Pancreas (tissue), 10 donors: ENCODE data around the gene ETFB. TPM values are rescaled to one million over a fixed set of nuclear protein-coding genes. Genes with fewer than 3 reads are reported as not detected.

Experiments
- ATAC-seq, 4 donors: fragments of 200-7000 bp; cut with Tn5 transposase; one replicate each; pipeline versions ENCODE4 v1.8.0 to v1.9.1; 2020; ENCODE audit warnings: mild to moderate bottlenecking in 4 of 4, moderate library complexity in 4 of 4
- DNase-seq, 6 donors: peaks; one replicate each; pipeline ENCODE4 v3.0.0-alpha.2; 2020
- FAIRE-seq: peaks from 2 replicates; lab custom pipeline; 2012; peaks lifted over from hg19 to GRCh38; lab: Jason Lieb, UNC
- H3K27ac ChIP-seq, 4 donors: fragments of 200-600 bp; sonication (generic); 1 replicate in 3 of 4; 2 replicates in 1 of 4; pipeline versions ENCODE4 v1.5.0 to v1.8.0; 2020
- H3K27me3 ChIP-seq, 4 donors: fragments of 200-600 bp; one replicate each; pipeline ENCODE4 v1.8.0; 2021
- H3K36me3 ChIP-seq, 3 donors: fragments of 200-600 bp; sonication (generic) in 1 of 3; one replicate each; pipeline versions ENCODE4 v1.5.0 to v1.8.0; 2020 to 2021
- H3K4me1 ChIP-seq, 3 donors: fragments of 200-600 bp; one replicate each; pipeline ENCODE4 v1.8.0; 2021
- H3K4me3 ChIP-seq, 4 donors: fragments of 200-600 bp; sonication (generic) in 2 of 4; one replicate each; pipeline versions ENCODE4 v1.5.0 to v1.8.0; 2020 to 2021
- H3K9me3 ChIP-seq, 4 donors: fragments of 200-600 bp; one replicate each; pipeline ENCODE4 v1.8.0; 2021
- WGBS, 2 donors: extraction: QIAGEN DNeasy Blood & Tissue Kit; methylation state at CpG; one replicate each; pipeline ENCODE4 v1.1.7; 2013; 5-methylcytosine and 5-hydroxymethylcytosine counted together
- intact Hi-C, 3 donors: fragments of 100-400 bp; cut with DNase I; formaldehyde crosslinking; loops; one replicate each; pipeline versions ENCODE4 v1.11.1 to v1.14.2; 2022
- polyA plus RNA-seq, 2 donors: library from polyadenylated mRNA; stranded (reverse); fragments of 200-250 nt; gene quantifications; one replicate each; pipeline ENCODE4 v1.2.3, GENCODE V29; 2013
- total RNA-seq, 6 donors: library from RNA; stranded (reverse); fragmentation: NEBNext Ultra II Directional in 4 of 6; extraction: Animal tissue kit (Norgen Biotek cat#: 25700) in 4 of 6; gene quantifications; one replicate each; pipeline versions ENCODE4 v1.2.1 to v1.2.4, GENCODE V29; 2021 to 2023
- TF ChIP-seq, protein P1 (sequence below), 4 donors: fragments of 200-600 bp; sonication (generic) in 3 of 4; IDR thresholded peaks; one replicate each; pipeline versions ENCODE4 v1.5.0 to v1.8.0; 2021; ENCODE audit warnings: antibody characterized with exemption in 4 of 4
- donor health status: healthy with polysubstance abuse.
- donor health status: DM: no; HTN: no; CAD: no; lungs with moderate emphysema.
- donor health status: DM: no; HTN: no; CAD: no.
- donor health status: control.
- donor health status: control.
- donor health status: Bipolar disorder and iron deficiency.
- donor health status: DM: yes; HTN: yes; CAD: no.
- donor health status: DM: no; HTN: no; CAD: no.
- donor health status: DM: no; HTN: no; CAD: no.
- donor health status: DM: yes; HTN: yes; CAD: no.

The ETFB gene
- total and polyA plus RNA-seq, 8 donors = 34.0 to 77.4 (median 47.6) TPM

DNA sequence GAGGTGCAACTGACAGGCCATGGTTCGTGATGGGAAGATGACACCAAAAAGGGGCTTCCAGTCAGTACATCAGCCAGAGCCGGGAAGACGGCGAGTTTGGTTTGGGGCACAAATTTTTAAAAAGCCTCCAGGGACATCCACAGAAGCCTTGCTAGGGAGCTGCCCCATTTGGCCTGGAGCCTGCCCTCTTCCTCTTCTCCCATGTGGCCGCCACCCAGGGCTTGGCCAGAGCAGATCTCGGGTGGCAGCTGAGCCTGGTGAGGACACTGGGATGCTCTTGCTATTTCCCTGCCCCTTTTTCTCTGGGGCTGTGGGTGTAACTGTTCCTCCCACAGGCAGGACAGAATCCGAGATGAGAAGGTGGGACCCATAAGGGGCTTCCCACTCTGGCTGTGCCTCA lies 8.2 kb downstream of the ETFB start:
- 90 to 95% methylated on average over 7 of the region's 7 CpGs for WGBS, 2 donors
- Histone ChIP-seq H3K27ac (no peak overlapping the region), H3K27me3 (no peaks in the 10 kb centered on the region), H3K4me3 (no peak overlapping the region), H3K4me1 (no peaks in the 10 kb centered on the region), H3K9me3 (no peaks in the 10 kb centered on the region), H3K36me3 (no peaks in the 10 kb centered on the region)
- no peak for FAIRE-seq
- TF ChIP-seq, protein P1, sequence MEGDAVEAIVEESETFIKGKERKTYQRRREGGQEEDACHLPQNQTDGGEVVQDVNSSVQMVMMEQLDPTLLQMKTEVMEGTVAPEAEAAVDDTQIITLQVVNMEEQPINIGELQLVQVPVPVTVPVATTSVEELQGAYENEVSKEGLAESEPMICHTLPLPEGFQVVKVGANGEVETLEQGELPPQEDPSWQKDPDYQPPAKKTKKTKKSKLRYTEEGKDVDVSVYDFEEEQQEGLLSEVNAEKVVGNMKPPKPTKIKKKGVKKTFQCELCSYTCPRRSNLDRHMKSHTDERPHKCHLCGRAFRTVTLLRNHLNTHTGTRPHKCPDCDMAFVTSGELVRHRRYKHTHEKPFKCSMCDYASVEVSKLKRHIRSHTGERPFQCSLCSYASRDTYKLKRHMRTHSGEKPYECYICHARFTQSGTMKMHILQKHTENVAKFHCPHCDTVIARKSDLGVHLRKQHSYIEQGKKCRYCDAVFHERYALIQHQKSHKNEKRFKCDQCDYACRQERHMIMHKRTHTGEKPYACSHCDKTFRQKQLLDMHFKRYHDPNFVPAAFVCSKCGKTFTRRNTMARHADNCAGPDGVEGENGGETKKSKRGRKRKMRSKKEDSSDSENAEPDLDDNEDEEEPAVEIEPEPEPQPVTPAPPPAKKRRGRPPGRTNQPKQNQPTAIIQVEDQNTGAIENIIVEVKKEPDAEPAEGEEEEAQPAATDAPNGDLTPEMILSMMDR (IDR thresholded peaks at IDR 0.05) = no peak
- ATAC-seq = no peak
- no peak for DNase-seq
- intact Hi-C loops = no loop called here

DNA sequence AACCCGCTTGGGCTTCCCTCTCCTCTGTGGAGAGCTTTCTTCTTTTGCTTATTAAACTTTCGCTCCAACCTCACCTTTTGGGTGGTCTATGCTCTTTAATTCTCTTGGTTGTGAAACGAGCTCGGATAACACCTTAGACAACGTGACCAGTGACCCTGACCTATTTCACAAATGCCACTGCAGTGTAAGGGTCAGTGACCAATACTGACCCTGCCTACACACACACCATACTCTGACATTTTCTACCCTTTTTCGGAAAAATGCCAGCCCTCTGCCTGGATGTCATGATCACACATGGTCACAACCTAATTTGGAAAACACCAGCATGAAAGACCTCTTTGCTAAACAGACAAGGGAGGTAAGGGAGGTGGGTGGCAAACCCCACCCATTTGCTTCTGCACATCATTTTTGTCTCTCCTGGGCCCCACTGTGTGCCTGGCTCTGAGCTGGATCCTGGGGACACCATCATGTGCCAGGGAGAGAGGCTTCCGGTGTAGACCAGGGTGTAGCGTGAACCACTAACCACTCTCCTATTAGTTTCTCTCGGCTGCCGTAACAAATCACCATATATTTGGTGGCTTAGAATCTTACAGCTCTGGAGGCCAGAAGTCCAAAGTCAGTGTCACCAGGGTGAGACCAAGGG lies 9.9 kb downstream of the ETFB start:
- H3K4me3 ChIP-seq = no peak overlapping the region
- FAIRE-seq (no peak), DNase-seq (no peak), ATAC-seq (no peak)
- TF ChIP-seq, protein P1 (IDR thresholded peaks at IDR 0.05) = no peak
- H3K27ac ChIP-seq = no peak overlapping the region
- H3K4me1 ChIP-seq = no peaks in the 10 kb centered on the region
- H3K27me3 ChIP-seq = no peaks in the 10 kb centered on the region
- intact Hi-C loops = no loop called here
- no peaks in the 10 kb centered on the region for H3K9me3 ChIP-seq
- H3K36me3 ChIP-seq = peaks cover 0 to 5% (median 0%) of the 10 kb centered on the region in 3 donors
- 96 to 97% methylated on average over 10 of the region's 10 CpGs for WGBS, 2 donors

DNA sequence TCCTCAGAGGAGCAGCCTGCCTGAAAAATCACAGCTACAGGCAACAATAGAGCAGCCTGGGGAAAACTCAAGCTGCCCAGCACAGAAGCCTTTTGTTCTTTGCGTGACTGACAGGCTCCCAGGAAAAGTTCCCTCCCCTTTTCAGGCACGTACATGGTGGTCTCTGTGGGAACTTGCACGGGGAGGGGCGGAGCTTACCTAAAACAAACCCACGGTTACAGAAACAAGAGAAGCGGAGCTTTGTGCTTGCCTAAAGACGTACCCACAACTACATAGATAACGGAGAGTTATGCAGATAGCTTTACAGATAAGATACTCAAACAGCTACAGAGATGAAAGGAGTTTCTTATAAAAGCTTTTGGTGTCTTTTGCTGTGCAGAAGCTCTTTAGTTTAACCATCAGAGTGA lies 11.4 kb downstream of the ETFB start:
- Histone ChIP-seq H3K27ac (no peak overlapping the region), H3K4me1 (no peaks in the 10 kb centered on the region), H3K27me3 (no peaks in the 10 kb centered on the region), H3K4me3 (no peak overlapping the region), H3K9me3 (no peaks in the 10 kb centered on the region), H3K36me3 (peaks cover 0 to 9% (median 0%) of the 10 kb centered on the region in 3 donors)
- no peak for FAIRE-seq
- intact Hi-C loops = no loop called here
- ATAC-seq = no peak
- 58 to 63% methylated on average over 8 of the region's 8 CpGs for WGBS, 2 donors
- TF ChIP-seq, protein P1 (IDR thresholded peaks at IDR 0.05) = no peak
- no peak for DNase-seq

DNA sequence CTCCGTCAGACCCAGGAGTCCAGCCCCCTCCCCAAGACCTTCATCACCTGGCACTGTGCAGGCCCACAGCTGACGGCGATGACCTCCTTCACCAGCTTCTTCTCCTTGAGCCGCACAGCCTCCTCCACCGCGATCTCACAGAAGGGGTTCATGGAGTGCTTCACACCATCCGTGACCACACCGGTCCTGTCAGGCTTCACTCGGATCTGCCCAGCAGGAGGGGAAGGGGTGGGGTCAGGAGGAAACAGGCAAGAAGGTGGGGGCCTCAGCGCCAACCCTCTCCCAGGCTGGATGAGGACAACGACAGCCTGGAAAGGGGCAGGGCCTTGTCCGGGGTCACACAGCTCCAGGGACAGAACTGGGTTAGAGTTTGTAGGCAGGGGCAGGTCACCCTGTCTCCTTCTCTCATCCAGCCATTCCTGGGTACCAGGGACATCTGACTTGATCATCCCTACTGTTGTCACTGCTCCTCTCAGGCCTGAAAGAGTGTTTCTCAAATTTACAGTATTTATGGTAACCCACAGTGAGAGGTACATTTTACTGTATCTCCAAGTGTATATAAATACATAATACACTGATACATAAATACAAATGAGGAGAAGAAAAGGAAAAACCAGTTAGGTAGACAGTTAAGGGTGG lies 12.0 kb downstream of the ETFB start:
- intact Hi-C loops = no loop called here
- no peak for FAIRE-seq
- Histone ChIP-seq H3K9me3 (no peaks in the 10 kb centered on the region), H3K4me1 (no peaks in the 10 kb centered on the region), H3K27ac (no peak overlapping the region), H3K36me3 (peaks cover 0 to 9% (median 0%) of the 10 kb centered on the region in 3 donors), H3K4me3 (no peak overlapping the region), H3K27me3 (no peaks in the 10 kb centered on the region)
- WGBS, 2 donors = 71 to 79% methylated on average over 12 of the region's 12 CpGs
- ATAC-seq = no peak
- TF ChIP-seq, protein P1 (IDR thresholded peaks at IDR 0.05) = no peak
- no peak for DNase-seq

DNA sequence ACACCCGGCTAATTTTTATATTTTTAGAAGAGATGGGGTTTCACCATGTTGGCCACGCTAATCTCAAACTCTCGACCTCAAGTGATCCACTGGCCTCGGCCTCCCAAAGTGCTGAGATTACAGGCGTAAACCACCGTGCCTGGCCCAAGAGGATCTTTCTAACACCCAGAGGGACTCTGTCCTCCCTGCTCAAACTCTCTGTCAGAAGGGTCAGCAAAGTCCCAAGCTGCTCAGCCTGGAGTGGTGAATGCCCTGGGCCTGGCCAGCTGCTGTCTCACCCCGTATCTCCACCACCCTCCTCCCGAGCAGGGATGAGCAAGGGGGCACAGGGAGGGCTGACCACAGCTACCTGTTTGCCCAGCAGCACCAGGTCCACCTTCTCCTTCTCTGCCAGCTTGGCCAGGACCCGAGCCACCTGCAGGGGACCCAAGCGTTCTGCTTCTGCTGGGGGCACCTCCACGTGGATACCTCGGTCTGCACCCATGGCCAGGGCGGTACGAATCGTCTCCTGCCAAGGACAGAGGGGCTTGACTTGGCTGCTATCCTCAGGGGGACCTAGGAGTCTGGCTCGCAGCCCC lies 13.3 kb downstream of the ETFB start:
- DNase-seq = no peak
- Histone ChIP-seq H3K27me3 (no peaks in the 10 kb centered on the region), H3K4me1 (no peaks in the 10 kb centered on the region), H3K36me3 (peaks cover 0 to 9% (median 0%) of the 10 kb centered on the region in 3 donors), H3K27ac (no peak overlapping the region), H3K9me3 (no peaks in the 10 kb centered on the region), H3K4me3 (no peak overlapping the region)
- TF ChIP-seq, protein P1 (IDR thresholded peaks at IDR 0.05) = no peak
- no peak for ATAC-seq
- 90 to 94% methylated on average over 11 to 16 of the region's 16 CpGs for WGBS, 2 donors
- intact Hi-C loops = no loop called here
- no peak for FAIRE-seq
